WTC11 (cell line): ENCODE measurements around the gene SMARCA5. TPM values are rescaled to one million over a fixed set of nuclear protein-coding genes. Genes with fewer than 3 reads are reported as not detected.

Experiments
- ATAC-seq: fragments of 200-7000 bp; cut with Tn5 transposase; 2 replicates; pipeline ENCODE4 v1.10.0; 2021; ENCODE audit warnings: mild to moderate bottlenecking, moderate library complexity
- CTCF ChIA-PET: fragments of 300-600 bp; sonication (Branson Sonifier 250); formaldehyde crosslinking; loops from one replicate; lab custom pipeline; 2021; ENCODE audit warnings: antibody characterized with exemption; lab: Charles Lee
- POLR2A ChIA-PET: fragments of 350-600 bp; sonication (Branson Sonifier 250); formaldehyde crosslinking; loops from one replicate; lab custom pipeline; 2021; ENCODE audit warnings: antibody characterized with exemption; lab: Charles Lee
- DNase-seq: peaks from one replicate; pipeline ENCODE4 v3.0.0; 2021; ENCODE audit warnings: low spot score
- H3K27ac Mint-ChIP-seq: 2 replicates; pipeline ENCODE4 v1.8.0; 2021; ENCODE audit warnings: mixed read lengths
- H3K27me3 Mint-ChIP-seq: 2 replicates; pipeline ENCODE4 v1.8.0; 2021; ENCODE audit warnings: low read depth, mild to moderate bottlenecking, moderate library complexity, mixed read lengths
- H3K36me3 Mint-ChIP-seq: 2 replicates; pipeline ENCODE4 v1.8.0; 2021; ENCODE audit warnings: mixed read lengths
- H3K4me1 Mint-ChIP-seq: 2 replicates; pipeline ENCODE4 v1.8.0; 2022; ENCODE audit warnings: mixed read lengths
- H3K4me3 Mint-ChIP-seq: 2 replicates; pipeline ENCODE4 v1.8.0; 2021; ENCODE audit warnings: mild to moderate bottlenecking, moderate library complexity, mixed read lengths
- H3K9me3 Mint-ChIP-seq: 2 replicates; pipeline ENCODE4 v1.8.0; 2021; ENCODE audit warnings: mixed read lengths
- ATF1 ChIP-seq: sonication (generic); formaldehyde crosslinking; IDR thresholded peaks from 2 replicates; pipeline ENCODE4 v1.8.1; 2023; ENCODE audit warnings: mild to moderate bottlenecking, moderate library complexity, missing genetic modification reagents
- GABPB1 ChIP-seq: sonication (generic); formaldehyde crosslinking; IDR thresholded peaks from 2 replicates; pipeline ENCODE4 v1.8.1; 2023; ENCODE audit warnings: mild to moderate bottlenecking, missing genetic modification reagents
- HMGA2 ChIP-seq: fragments of 250-450 bp; sonication (Bioruptor Pico); IDR thresholded peaks from 2 replicates; pipeline ENCODE4 v1.4.0; 2021; ENCODE audit warnings: mild to moderate bottlenecking, moderate library complexity
- JAZF1 ChIP-seq: fragments of 250-450 bp; sonication (Bioruptor Pico); IDR thresholded peaks from 2 replicates; pipeline ENCODE4 v1.9.0; 2021; ENCODE audit warnings: moderate library complexity, mild to moderate bottlenecking, inconsistent platforms
- JUN ChIP-seq: sonication (generic); formaldehyde crosslinking; IDR thresholded peaks from 2 replicates; pipeline ENCODE4 v1.8.0; 2023; ENCODE audit warnings: mild to moderate bottlenecking, missing genetic modification reagents
- TEAD1 ChIP-seq: sonication (generic); formaldehyde crosslinking; IDR thresholded peaks from 2 replicates; pipeline ENCODE4 v1.8.0; 2022; ENCODE audit warnings: mild to moderate bottlenecking, missing genetic modification reagents
- TP53 ChIP-seq: sonication (generic); formaldehyde crosslinking; IDR thresholded peaks from 2 replicates; pipeline ENCODE4 v1.8.1; 2023; ENCODE audit warnings: mild to moderate bottlenecking, missing genetic modification reagents
- ZNF121 ChIP-seq: sonication (generic); formaldehyde crosslinking; IDR thresholded peaks from 2 replicates; pipeline ENCODE4 v1.8.0; 2023; ENCODE audit warnings: missing genetic modification reagents
- ZNF416 ChIP-seq: fragments of 250-450 bp; sonication (Bioruptor Pico); IDR thresholded peaks from 2 replicates; pipeline ENCODE4 v1.9.0; 2021; ENCODE audit warnings: mild to moderate bottlenecking, inconsistent platforms
- ZNF423 ChIP-seq: fragments of 250-450 bp; sonication (Bioruptor Pico); IDR thresholded peaks from 2 replicates; pipeline ENCODE4 v2.1.2; 2022; ENCODE audit warnings: mild to moderate bottlenecking, moderate library complexity
- ZNF671 ChIP-seq: fragments of 250-450 bp; sonication (Bioruptor Pico); IDR thresholded peaks from 2 replicates; pipeline ENCODE4 v1.8.0; 2021; ENCODE audit warnings: mild to moderate bottlenecking
- total RNA-seq: library from RNA; stranded (reverse); gene quantifications from 3 replicates; pipeline ENCODE4 v1.2.3, GENCODE V29; 2021
- TF ChIP-seq, protein P1 (sequence below): sonication (generic); formaldehyde crosslinking; IDR thresholded peaks from 2 replicates; pipeline ENCODE4 v1.8.1; 2023; ENCODE audit warnings: mild to moderate bottlenecking, missing genetic modification reagents, borderline replicate concordance
- TF ChIP-seq, protein P2 (sequence below): sonication (generic); formaldehyde crosslinking; conservative IDR thresholded peaks from 2 replicates; pipeline ENCODE4 v1.8.1; 2023; ENCODE audit warnings: mild to moderate bottlenecking, low read depth, missing genetic modification reagents, moderate library complexity
- TF ChIP-seq, protein P3 (sequence below): fragments of 250-450 bp; sonication (Bioruptor Pico); IDR thresholded peaks from 2 replicates; pipeline ENCODE4 v2.1.2; 2022; ENCODE audit warnings: mild to moderate bottlenecking, moderate library complexity
- TF ChIP-seq, protein P4 (sequence below): sonication (generic); formaldehyde crosslinking; IDR thresholded peaks from 2 replicates; pipeline ENCODE4 v1.8.1; 2023; ENCODE audit warnings: mild to moderate bottlenecking, missing genetic modification reagents, moderate library complexity
- TF ChIP-seq, protein P5 (sequence below): sonication (generic); formaldehyde crosslinking; conservative IDR thresholded peaks from 2 replicates; pipeline ENCODE4 v1.8.1; 2022; ENCODE audit warnings: mild to moderate bottlenecking, missing genetic modification reagents
- TF ChIP-seq, protein P6 (sequence below): sonication (generic); formaldehyde crosslinking; IDR thresholded peaks from 2 replicates; pipeline ENCODE4 v1.8.0; 2022; ENCODE audit warnings: missing genetic modification reagents
- TF ChIP-seq, protein P7 (sequence below): sonication (generic); formaldehyde crosslinking; IDR thresholded peaks from 2 replicates; pipeline ENCODE4 v1.8.1; 2023; ENCODE audit warnings: mild to moderate bottlenecking, missing genetic modification reagents

SMARCA5 gene
- total RNA-seq, 1 experiment from 2014 or later = 98.8 TPM

DNA sequence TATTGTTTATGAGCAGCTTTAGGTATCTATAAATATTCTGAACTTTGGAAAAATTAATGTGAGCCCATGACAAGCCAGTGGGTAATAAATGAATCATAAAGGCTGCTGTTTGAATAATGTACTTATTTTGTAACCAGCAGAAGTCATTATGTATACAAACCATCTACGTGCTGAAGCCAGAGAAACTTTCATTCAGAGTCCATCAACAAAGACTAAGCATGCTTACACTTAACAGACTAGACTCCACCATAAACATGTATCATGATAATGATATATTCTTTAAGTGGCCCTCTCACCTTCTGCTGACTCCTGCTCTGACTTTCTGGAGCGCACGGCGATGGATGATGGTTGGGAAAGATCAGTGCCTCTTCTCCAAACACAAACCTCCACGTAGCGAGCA, 72.0 kb downstream of the SMARCA5 start:
- ChIA-PET CTCF (no interaction called here), POLR2A (no interaction called here)
- H3K9me3 Mint-ChIP-seq = peaks cover 20% of the 10 kb centered on the region
- H3K36me3 Mint-ChIP-seq = peaks cover 7% of the 10 kb centered on the region; the same call in 1 of the 2 replicates
- no peaks in the 10 kb centered on the region for H3K27me3 Mint-ChIP-seq
- no peak for TF ChIP-seq TP53 (CRISPR knock-in tag)
- TF ChIP-seq, protein P1, sequence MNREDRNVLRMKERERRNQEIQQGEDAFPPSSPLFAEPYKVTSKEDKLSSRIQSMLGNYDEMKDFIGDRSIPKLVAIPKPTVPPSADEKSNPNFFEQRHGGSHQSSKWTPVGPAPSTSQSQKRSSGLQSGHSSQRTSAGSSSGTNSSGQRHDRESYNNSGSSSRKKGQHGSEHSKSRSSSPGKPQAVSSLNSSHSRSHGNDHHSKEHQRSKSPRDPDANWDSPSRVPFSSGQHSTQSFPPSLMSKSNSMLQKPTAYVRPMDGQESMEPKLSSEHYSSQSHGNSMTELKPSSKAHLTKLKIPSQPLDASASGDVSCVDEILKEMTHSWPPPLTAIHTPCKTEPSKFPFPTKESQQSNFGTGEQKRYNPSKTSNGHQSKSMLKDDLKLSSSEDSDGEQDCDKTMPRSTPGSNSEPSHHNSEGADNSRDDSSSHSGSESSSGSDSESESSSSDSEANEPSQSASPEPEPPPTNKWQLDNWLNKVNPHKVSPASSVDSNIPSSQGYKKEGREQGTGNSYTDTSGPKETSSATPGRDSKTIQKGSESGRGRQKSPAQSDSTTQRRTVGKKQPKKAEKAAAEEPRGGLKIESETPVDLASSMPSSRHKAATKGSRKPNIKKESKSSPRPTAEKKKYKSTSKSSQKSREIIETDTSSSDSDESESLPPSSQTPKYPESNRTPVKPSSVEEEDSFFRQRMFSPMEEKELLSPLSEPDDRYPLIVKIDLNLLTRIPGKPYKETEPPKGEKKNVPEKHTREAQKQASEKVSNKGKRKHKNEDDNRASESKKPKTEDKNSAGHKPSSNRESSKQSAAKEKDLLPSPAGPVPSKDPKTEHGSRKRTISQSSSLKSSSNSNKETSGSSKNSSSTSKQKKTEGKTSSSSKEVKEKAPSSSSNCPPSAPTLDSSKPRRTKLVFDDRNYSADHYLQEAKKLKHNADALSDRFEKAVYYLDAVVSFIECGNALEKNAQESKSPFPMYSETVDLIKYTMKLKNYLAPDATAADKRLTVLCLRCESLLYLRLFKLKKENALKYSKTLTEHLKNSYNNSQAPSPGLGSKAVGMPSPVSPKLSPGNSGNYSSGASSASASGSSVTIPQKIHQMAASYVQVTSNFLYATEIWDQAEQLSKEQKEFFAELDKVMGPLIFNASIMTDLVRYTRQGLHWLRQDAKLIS (CRISPR knock-in tag) = no peak
- TF ChIP-seq ZNF416 (CRISPR knock-in tag) = no peak
- TF ChIP-seq ATF1 (CRISPR knock-in tag) = no peak
- TF ChIP-seq ZNF671 (CRISPR knock-in tag) = no peak
- TF ChIP-seq ZNF423 (CRISPR knock-in tag) = no peak
- TF ChIP-seq HMGA2 (CRISPR knock-in tag) = no peak
- TF ChIP-seq, protein P2, sequence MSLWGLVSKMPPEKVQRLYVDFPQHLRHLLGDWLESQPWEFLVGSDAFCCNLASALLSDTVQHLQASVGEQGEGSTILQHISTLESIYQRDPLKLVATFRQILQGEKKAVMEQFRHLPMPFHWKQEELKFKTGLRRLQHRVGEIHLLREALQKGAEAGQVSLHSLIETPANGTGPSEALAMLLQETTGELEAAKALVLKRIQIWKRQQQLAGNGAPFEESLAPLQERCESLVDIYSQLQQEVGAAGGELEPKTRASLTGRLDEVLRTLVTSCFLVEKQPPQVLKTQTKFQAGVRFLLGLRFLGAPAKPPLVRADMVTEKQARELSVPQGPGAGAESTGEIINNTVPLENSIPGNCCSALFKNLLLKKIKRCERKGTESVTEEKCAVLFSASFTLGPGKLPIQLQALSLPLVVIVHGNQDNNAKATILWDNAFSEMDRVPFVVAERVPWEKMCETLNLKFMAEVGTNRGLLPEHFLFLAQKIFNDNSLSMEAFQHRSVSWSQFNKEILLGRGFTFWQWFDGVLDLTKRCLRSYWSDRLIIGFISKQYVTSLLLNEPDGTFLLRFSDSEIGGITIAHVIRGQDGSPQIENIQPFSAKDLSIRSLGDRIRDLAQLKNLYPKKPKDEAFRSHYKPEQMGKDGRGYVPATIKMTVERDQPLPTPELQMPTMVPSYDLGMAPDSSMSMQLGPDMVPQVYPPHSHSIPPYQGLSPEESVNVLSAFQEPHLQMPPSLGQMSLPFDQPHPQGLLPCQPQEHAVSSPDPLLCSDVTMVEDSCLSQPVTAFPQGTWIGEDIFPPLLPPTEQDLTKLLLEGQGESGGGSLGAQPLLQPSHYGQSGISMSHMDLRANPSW = no peak
- TF ChIP-seq JUN (CRISPR knock-in tag) = no peak
- no peak for TF ChIP-seq ZNF121 (CRISPR knock-in tag)
- no peak for TF ChIP-seq GABPB1 (CRISPR knock-in tag)
- TF ChIP-seq, protein P3, sequence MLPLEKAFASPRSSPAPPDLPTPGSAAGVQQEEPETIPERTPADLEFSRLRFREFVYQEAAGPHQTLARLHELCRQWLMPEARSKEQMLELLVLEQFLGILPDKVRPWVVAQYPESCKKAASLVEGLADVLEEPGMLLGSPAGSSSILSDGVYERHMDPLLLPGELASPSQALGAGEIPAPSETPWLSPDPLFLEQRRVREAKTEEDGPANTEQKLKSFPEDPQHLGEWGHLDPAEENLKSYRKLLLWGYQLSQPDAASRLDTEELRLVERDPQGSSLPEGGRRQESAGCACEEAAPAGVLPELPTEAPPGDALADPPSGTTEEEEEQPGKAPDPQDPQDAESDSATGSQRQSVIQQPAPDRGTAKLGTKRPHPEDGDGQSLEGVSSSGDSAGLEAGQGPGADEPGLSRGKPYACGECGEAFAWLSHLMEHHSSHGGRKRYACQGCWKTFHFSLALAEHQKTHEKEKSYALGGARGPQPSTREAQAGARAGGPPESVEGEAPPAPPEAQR (CRISPR knock-in tag) = no peak
- TF ChIP-seq TEAD1 = no peak
- TF ChIP-seq, protein P4, sequence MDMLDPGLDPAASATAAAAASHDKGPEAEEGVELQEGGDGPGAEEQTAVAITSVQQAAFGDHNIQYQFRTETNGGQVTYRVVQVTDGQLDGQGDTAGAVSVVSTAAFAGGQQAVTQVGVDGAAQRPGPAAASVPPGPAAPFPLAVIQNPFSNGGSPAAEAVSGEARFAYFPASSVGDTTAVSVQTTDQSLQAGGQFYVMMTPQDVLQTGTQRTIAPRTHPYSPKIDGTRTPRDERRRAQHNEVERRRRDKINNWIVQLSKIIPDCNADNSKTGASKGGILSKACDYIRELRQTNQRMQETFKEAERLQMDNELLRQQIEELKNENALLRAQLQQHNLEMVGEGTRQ (CRISPR knock-in tag) = no peak
- TF ChIP-seq JAZF1 (CRISPR knock-in tag) = no peak
- TF ChIP-seq, protein P5, sequence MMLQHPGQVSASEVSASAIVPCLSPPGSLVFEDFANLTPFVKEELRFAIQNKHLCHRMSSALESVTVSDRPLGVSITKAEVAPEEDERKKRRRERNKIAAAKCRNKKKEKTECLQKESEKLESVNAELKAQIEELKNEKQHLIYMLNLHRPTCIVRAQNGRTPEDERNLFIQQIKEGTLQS = no peak
- TF ChIP-seq, protein P6, sequence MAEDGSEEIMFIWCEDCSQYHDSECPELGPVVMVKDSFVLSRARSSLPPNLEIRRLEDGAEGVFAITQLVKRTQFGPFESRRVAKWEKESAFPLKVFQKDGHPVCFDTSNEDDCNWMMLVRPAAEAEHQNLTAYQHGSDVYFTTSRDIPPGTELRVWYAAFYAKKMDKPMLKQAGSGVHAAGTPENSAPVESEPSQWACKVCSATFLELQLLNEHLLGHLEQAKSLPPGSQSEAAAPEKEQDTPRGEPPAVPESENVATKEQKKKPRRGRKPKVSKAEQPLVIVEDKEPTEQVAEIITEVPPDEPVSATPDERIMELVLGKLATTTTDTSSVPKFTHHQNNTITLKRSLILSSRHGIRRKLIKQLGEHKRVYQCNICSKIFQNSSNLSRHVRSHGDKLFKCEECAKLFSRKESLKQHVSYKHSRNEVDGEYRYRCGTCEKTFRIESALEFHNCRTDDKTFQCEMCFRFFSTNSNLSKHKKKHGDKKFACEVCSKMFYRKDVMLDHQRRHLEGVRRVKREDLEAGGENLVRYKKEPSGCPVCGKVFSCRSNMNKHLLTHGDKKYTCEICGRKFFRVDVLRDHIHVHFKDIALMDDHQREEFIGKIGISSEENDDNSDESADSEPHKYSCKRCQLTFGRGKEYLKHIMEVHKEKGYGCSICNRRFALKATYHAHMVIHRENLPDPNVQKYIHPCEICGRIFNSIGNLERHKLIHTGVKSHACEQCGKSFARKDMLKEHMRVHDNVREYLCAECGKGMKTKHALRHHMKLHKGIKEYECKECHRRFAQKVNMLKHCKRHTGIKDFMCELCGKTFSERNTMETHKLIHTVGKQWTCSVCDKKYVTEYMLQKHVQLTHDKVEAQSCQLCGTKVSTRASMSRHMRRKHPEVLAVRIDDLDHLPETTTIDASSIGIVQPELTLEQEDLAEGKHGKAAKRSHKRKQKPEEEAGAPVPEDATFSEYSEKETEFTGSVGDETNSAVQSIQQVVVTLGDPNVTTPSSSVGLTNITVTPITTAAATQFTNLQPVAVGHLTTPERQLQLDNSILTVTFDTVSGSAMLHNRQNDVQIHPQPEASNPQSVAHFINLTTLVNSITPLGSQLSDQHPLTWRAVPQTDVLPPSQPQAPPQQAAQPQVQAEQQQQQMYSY (CRISPR knock-in tag) = no peak
- TF ChIP-seq, protein P7, sequence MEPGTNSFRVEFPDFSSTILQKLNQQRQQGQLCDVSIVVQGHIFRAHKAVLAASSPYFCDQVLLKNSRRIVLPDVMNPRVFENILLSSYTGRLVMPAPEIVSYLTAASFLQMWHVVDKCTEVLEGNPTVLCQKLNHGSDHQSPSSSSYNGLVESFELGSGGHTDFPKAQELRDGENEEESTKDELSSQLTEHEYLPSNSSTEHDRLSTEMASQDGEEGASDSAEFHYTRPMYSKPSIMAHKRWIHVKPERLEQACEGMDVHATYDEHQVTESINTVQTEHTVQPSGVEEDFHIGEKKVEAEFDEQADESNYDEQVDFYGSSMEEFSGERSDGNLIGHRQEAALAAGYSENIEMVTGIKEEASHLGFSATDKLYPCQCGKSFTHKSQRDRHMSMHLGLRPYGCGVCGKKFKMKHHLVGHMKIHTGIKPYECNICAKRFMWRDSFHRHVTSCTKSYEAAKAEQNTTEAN (CRISPR knock-in tag) = no peak
- no peak overlapping the region for H3K27ac Mint-ChIP-seq
- no peaks in the 10 kb centered on the region for H3K4me1 Mint-ChIP-seq
- no peak overlapping the region for H3K4me3 Mint-ChIP-seq
- no peak for DNase-seq
- ATAC-seq = no peak
